Ishikawa (cell line): ENCODE results near the gene EEF1AKMT3.

Experiments used
- CEBPB ChIP-seq: IDR thresholded peaks from 2 replicates; pipeline ENCODE4 v1.6.1; 2012
- EGR1 ChIP-seq: IDR thresholded peaks from 2 replicates; pipeline ENCODE4 v1.6.1; 2012
- EP300 ChIP-seq: IDR thresholded peaks from 2 replicates; pipeline ENCODE4 v1.6.1; 2012; ENCODE audit warnings: borderline replicate concordance
- TAF1 ChIP-seq: IDR thresholded peaks from 2 replicates; pipeline ENCODE4 v1.6.1; 2012; ENCODE audit warnings: low read depth, mild to moderate bottlenecking
- TF ChIP-seq, protein P1 (sequence below): IDR thresholded peaks from 2 replicates; pipeline ENCODE4 v1.6.1; 2012

GRCh38 chr12:57821474-57822214 is 49.2 kb downstream of the EEF1AKMT3 start:
- TF ChIP-seq CEBPB (no peak), TAF1 (no peak), EGR1 (no peak), EP300 (no peak)
- TF ChIP-seq, protein P1, sequence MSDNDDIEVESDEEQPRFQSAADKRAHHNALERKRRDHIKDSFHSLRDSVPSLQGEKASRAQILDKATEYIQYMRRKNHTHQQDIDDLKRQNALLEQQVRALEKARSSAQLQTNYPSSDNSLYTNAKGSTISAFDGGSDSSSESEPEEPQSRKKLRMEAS: no peak
